Activated CD4-positive, alpha-beta T cell treated with anti-CD3 and anti-CD28 coated beads, Interleukin-2, amount 10 ng/mL, durations not matched to agents 24 days and 14 days (primary cell): ENCODE measurements around the gene PITPNM3. TPM values are rescaled to one million over a fixed set of nuclear protein-coding genes. Genes with fewer than 3 reads are reported as not detected.

Source experiments
- DNase-seq: peaks from one replicate; pipeline ENCODE4 v3.0.0; 2022
- H3K27ac Mint-ChIP-seq: one replicate; pipeline ENCODE4 v1.8.0; 2022; ENCODE audit warnings: mild to moderate bottlenecking, mixed read lengths
- H3K27me3 Mint-ChIP-seq: one replicate; pipeline ENCODE4 v1.8.0; 2022; ENCODE audit warnings: mixed read lengths
- H3K36me3 Mint-ChIP-seq: one replicate; pipeline ENCODE4 v1.8.0; 2022; ENCODE audit warnings: low read depth, mild to moderate bottlenecking, mixed read lengths
- H3K4me1 Mint-ChIP-seq: one replicate; pipeline ENCODE4 v1.8.0; 2021; ENCODE audit warnings: mixed read lengths
- H3K4me3 Mint-ChIP-seq: one replicate; pipeline ENCODE4 v1.8.0; 2022; ENCODE audit warnings: mild to moderate bottlenecking, moderate library complexity, mixed read lengths
- H3K9me3 Mint-ChIP-seq: one replicate; pipeline ENCODE4 v1.8.0; 2021; ENCODE audit warnings: mixed read lengths
- intact Hi-C: fragments of 100-400 bp; cut with micrococcal nuclease; formaldehyde crosslinking; loops from one replicate; pipeline ENCODE4 v1.15.1; 2023
- total RNA-seq: library from RNA; stranded (reverse); gene quantifications from 2 replicates; pipeline ENCODE4 v1.2.3, GENCODE V29; 2022

The PITPNM3 gene
- total RNA-seq, 1 donor from 2014 or later = 0.77 TPM

GRCh38 chr17:6521586-6521985 is 34.8 kb downstream of the PITPNM3 start:
- intact Hi-C loops = no loop called here
- H3K27ac Mint-ChIP-seq = no peak overlapping the region
- H3K27me3 Mint-ChIP-seq = no peaks in the 10 kb centered on the region
- H3K36me3 Mint-ChIP-seq = no peaks in the 10 kb centered on the region
- H3K4me3 Mint-ChIP-seq = no peak overlapping the region
- no peaks in the 10 kb centered on the region for H3K9me3 Mint-ChIP-seq
- no peak for DNase-seq
- H3K4me1 Mint-ChIP-seq = no peaks in the 10 kb centered on the region

- Mint-ChIP-seq H3K4me1 (no peaks in the 10 kb centered on the region), H3K9me3 (no peaks in the 10 kb centered on the region), H3K4me3 (no peak overlapping the region), H3K36me3 (no peaks in the 10 kb centered on the region), H3K27me3 (peaks cover 10% of the 10 kb centered on the region), H3K27ac (no peak overlapping the region)
- intact Hi-C loops = no loop called here
- DNase-seq = no peak
These were observed 39.3 kb downstream of the PITPNM3 start for GRCh38 chr17:6517062-6517461.

- Mint-ChIP-seq H3K36me3 (no peaks in the 10 kb centered on the region), H3K27ac (no peak overlapping the region), H3K4me3 (no peak overlapping the region), H3K27me3 (peaks cover 13% of the 10 kb centered on the region), H3K4me1 (no peaks in the 10 kb centered on the region), H3K9me3 (no peaks in the 10 kb centered on the region)
- intact Hi-C loops = no loop called here
- no peak for DNase-seq
These were observed 42.0 kb downstream of the PITPNM3 start for GRCh38 chr17:6514371-6514770.

GRCh38 chr17:6512552-6512951 is 43.8 kb downstream of the PITPNM3 start:
- Mint-ChIP-seq H3K27me3 (peaks cover 13% of the 10 kb centered on the region), H3K4me1 (no peaks in the 10 kb centered on the region), H3K9me3 (no peaks in the 10 kb centered on the region), H3K4me3 (no peak overlapping the region), H3K36me3 (no peaks in the 10 kb centered on the region), H3K27ac (no peak overlapping the region)
- no peak for DNase-seq
- intact Hi-C loops = no loop called here

- no peaks in the 10 kb centered on the region for H3K36me3 Mint-ChIP-seq
- intact Hi-C loops = no loop called here
- no peak for DNase-seq
These were observed 45.9 kb downstream of the PITPNM3 start for GRCh38 chr17:6510321-6510977.

GRCh38 chr17:6509921-6510320 is 46.4 kb downstream of the PITPNM3 start:
- DNase-seq = no peak
- H3K4me1 Mint-ChIP-seq = no peaks in the 10 kb centered on the region
- intact Hi-C loops = no loop called here
- H3K4me3 Mint-ChIP-seq = no peak overlapping the region
- no peaks in the 10 kb centered on the region for H3K36me3 Mint-ChIP-seq
- H3K27ac Mint-ChIP-seq = no peak overlapping the region
- H3K27me3 Mint-ChIP-seq = peaks cover 13% of the 10 kb centered on the region
- H3K9me3 Mint-ChIP-seq = no peaks in the 10 kb centered on the region

More at GRCh38 chr17:6510321-6510977, 45.9 kb downstream of the PITPNM3 start:
- H3K27ac Mint-ChIP-seq = no peak overlapping the region
- no peaks in the 10 kb centered on the region for H3K4me1 Mint-ChIP-seq
- H3K9me3 Mint-ChIP-seq = no peaks in the 10 kb centered on the region
- H3K27me3 Mint-ChIP-seq = peaks cover 13% of the 10 kb centered on the region
- H3K4me3 Mint-ChIP-seq = no peak overlapping the region

GRCh38 chr17:6509031-6509771 is 47.2 kb downstream of the PITPNM3 start:
- intact Hi-C loops = no loop called here
- H3K9me3 Mint-ChIP-seq = no peaks in the 10 kb centered on the region
- H3K4me1 Mint-ChIP-seq = no peaks in the 10 kb centered on the region
- no peak for DNase-seq
- H3K27ac Mint-ChIP-seq = no peak overlapping the region
- no peaks in the 10 kb centered on the region for H3K36me3 Mint-ChIP-seq
- no peak overlapping the region for H3K4me3 Mint-ChIP-seq
- peaks cover 13% of the 10 kb centered on the region for H3K27me3 Mint-ChIP-seq

- Mint-ChIP-seq H3K4me3 (no peak overlapping the region), H3K4me1 (no peaks in the 10 kb centered on the region), H3K27me3 (peaks cover 14% of the 10 kb centered on the region), H3K27ac (no peak overlapping the region), H3K36me3 (no peaks in the 10 kb centered on the region), H3K9me3 (no peaks in the 10 kb centered on the region)
- intact Hi-C loops = no loop called here
- no peak for DNase-seq
These were observed 47.8 kb downstream of the PITPNM3 start for GRCh38 chr17:6508519-6509030.

- no peaks in the 10 kb centered on the region for H3K9me3 Mint-ChIP-seq
- intact Hi-C loops = no loop called here
- no peaks in the 10 kb centered on the region for H3K36me3 Mint-ChIP-seq
- no peak overlapping the region for H3K27ac Mint-ChIP-seq
- no peaks in the 10 kb centered on the region for H3K4me1 Mint-ChIP-seq
- no peak for DNase-seq
- no peak overlapping the region for H3K4me3 Mint-ChIP-seq
- peaks cover 9% of the 10 kb centered on the region for H3K27me3 Mint-ChIP-seq
These were observed 48.3 kb downstream of the PITPNM3 start for GRCh38 chr17:6508016-6508415.

- Mint-ChIP-seq H3K36me3 (no peaks in the 10 kb centered on the region), H3K27ac (no peak overlapping the region), H3K4me1 (no peaks in the 10 kb centered on the region), H3K4me3 (no peak overlapping the region), H3K27me3 (peaks cover 7% of the 10 kb centered on the region), H3K9me3 (no peaks in the 10 kb centered on the region)
- intact Hi-C loops = no loop called here
- no peak for DNase-seq
These were observed 48.8 kb downstream of the PITPNM3 start for GRCh38 chr17:6507535-6507934.

GRCh38 chr17:6506679-6507231 is 49.6 kb downstream of the PITPNM3 start:
- no peak for DNase-seq
- no peaks in the 10 kb centered on the region for H3K4me1 Mint-ChIP-seq
- no peaks in the 10 kb centered on the region for H3K9me3 Mint-ChIP-seq
- H3K27ac Mint-ChIP-seq = no peak overlapping the region
- no peak overlapping the region for H3K4me3 Mint-ChIP-seq
- peaks cover 4% of the 10 kb centered on the region for H3K27me3 Mint-ChIP-seq
- H3K36me3 Mint-ChIP-seq = no peaks in the 10 kb centered on the region
- intact Hi-C loops = no loop called here

GRCh38 chr17:6505425-6506142 is 50.8 kb downstream of the PITPNM3 start:
- Mint-ChIP-seq H3K36me3 (no peaks in the 10 kb centered on the region), H3K27me3 (peaks cover 4% of the 10 kb centered on the region), H3K27ac (no peak overlapping the region), H3K4me1 (no peaks in the 10 kb centered on the region), H3K4me3 (no peak overlapping the region), H3K9me3 (no peaks in the 10 kb centered on the region)
- intact Hi-C loops = no loop called here
- DNase-seq = no peak

GRCh38 chr17:6503641-6504195 is 52.6 kb downstream of the PITPNM3 start:
- DNase-seq = no peak
- no peak overlapping the region for H3K4me3 Mint-ChIP-seq
- no peaks in the 10 kb centered on the region for H3K4me1 Mint-ChIP-seq
- no peaks in the 10 kb centered on the region for H3K36me3 Mint-ChIP-seq
- no peaks in the 10 kb centered on the region for H3K9me3 Mint-ChIP-seq
- no peak overlapping the region for H3K27ac Mint-ChIP-seq
- intact Hi-C loops = no loop called here
- peaks cover 4% of the 10 kb centered on the region for H3K27me3 Mint-ChIP-seq
